ENCODE results near the gene MAB21L4.

Gene MAB21L4

GRCh38 chr2:240895656-240896388, at the start of gene MAB21L4:
TSS of gene MAB21L4 (minus strand) at chr2:240896156. CDS start at chr2:240895997, 159 bp downstream.
- no peak for DNase-seq (ENCODE audit: low spot score)

DNA sequence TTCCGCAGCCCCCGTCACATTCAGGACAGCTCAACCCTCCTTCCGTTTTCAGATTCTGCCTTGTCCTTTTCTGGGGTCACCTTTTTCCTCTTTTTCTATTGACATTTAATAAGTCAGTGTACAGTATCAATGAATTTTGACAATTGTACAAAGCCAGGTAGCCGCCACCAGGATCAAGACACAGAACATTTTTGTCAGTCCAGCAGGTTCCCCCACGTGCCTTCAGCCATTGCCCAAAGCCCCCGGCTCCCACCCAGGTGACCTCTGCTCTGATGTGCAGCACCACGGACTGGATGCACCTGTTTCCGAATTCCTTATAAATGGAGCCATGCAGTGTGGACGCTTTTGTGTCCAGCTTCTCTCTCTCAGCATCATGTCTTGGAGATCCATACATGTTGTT, 40.1 kb upstream of the MAB21L4 start:
- no peak for DNase-seq (ENCODE audit: low spot score)

DNA sequence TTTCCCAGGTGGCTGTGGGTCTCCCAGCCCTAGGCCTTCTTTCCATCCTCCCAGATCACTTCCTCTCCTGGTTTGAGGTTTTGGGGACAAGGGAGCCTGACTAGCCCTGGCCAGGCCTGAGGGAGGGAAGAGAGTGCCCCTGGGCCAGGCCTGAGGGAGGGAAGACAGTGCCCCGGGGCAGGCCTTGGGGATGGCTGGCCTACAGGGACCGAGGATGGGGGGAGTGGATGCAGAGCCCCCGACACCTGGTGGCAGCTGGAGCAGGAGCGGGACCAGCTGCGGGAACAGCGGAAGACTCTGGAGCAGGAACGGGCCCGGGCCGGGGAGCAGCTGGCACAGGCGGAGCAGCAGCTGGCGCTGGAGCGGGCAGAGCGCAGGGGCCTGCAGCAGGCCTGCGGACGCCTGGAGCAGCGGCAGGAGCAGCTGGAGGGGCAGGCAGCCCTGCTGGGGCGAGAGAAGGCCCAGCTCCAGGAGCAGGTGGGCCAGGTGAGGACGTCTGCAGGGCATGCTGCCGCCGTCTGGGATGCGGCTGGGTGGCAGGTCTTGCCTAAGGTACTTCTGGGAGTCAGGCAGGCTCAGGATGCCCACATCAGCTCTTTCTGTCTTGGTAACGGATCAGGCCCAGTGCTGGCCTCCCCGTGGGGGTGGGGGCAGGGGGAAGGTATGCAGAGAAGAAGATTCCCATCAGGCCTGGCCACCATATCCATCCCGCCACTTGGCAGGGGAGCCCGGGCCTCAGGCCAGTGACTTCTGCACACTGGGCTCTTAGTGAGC, 39.3 kb upstream of the MAB21L4 start:
- no peak for DNase-seq (ENCODE audit: low spot score)

DNA sequence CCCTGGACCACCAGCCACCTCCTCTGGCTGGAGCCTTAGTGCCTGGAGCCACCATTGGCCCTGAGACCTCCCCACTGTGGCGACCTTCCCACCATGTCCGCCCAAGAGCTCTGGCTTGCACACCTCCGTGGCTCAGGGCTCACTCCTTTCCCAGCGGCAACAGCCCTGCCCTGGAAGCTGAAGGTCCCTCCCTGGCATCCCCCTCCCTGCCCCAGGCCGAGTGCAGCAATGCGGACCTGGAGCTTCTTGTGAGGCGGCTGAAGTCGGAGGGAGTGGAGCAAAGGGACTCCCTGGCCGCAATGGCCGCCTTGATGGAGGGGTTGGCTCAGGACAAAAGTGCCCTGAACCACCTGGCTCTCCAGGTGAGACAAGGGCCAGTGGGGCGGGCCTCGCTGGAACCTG, 38.7 kb upstream of the MAB21L4 start:
- no peak for DNase-seq (ENCODE audit: low spot score)

- DNase-seq (ENCODE audit: low spot score), result no peak
Measured at GRCh38 chr2:240933966-240934700, 38.2 kb upstream of the MAB21L4 start.

- DNase-seq (ENCODE audit: low spot score), result no peak
Measured at GRCh38 chr2:240933048-240933965, 37.4 kb upstream of the MAB21L4 start.

DNA sequence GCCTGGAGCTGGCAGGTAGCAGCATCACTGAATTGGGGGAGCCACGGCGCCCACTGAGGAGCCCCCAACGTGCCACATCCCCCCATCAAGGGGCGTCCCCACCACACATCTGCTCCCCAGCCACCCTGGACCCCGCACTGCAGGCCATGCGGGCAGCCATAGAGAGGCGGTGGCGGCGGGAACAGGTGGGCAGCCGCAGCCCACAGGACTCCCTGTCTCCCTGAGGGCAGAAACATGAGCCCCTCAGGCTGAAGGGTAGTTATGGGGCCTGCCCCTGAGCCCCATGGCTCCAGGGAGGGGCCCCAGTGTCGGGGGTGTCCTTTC, 36.7 kb upstream of the MAB21L4 start:
- no peak for DNase-seq (ENCODE audit: low spot score)

DNA sequence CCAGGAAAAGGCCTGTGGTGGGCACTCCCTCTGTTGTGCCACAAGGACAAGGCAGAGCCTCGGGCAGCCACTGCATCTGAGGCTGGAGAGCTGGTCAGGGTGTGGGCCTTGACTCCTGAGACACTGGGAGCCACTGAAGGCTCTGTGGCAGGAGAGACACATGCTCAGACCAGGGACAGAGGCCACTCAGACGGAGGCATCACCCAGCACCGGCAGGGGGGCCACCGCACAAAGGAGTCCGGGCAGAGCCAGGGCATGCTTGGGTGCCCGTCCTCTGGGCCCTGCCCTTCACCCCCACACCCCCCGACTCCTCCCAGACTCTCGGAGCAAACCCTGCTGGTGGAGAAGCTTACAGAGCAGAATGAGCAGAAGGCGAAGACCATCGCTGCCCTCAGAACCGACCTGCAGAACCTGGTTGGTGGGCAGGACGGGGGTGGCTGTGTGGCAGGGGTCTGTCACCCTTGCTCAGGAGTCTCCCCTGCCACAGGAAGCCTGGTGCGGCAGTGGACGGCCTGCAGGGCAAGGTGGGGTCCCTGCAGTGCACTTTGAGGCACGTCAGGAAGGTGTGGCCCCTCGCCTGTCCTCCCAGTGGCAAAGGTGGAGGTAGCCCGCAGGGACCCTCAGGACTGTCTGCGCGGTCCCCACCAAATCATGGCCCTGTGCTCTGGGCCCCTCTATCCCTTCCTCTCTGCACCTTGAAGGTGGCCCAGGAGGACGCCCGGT, 36.2 kb upstream of the MAB21L4 start:
- no peak for DNase-seq (ENCODE audit: low spot score)

DNA sequence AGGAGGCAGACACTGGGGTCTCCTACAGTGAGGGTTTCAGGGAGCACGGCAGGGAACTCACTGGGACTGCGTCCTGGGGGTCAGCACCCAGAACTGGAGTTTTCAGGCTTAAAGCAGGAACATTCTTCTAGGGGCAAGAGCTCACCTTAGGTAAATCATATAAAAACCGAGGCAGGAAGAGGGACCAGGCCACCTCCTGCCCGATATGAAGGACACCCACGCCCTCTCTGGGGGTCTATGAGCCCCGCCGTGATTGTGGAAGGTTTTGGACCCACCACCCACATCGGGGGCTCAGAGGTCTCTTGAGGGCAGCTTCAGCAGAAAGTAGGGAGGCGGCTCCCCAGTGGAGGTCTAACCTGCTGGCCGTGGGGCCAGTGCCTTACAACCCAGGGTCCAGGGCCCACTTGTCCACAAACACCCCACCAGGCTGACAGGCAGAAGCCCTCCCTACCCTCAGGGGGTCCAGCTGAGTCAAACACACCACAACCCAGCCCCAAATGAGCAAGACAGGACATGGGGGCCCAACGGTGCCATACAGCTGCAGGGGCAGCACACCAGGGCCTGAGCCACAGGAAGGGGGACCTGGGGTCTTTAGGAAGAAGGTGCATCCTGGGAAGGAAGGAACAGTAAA, 35.5 kb upstream of the MAB21L4 start:
- no peak for DNase-seq (ENCODE audit: low spot score)

DNA sequence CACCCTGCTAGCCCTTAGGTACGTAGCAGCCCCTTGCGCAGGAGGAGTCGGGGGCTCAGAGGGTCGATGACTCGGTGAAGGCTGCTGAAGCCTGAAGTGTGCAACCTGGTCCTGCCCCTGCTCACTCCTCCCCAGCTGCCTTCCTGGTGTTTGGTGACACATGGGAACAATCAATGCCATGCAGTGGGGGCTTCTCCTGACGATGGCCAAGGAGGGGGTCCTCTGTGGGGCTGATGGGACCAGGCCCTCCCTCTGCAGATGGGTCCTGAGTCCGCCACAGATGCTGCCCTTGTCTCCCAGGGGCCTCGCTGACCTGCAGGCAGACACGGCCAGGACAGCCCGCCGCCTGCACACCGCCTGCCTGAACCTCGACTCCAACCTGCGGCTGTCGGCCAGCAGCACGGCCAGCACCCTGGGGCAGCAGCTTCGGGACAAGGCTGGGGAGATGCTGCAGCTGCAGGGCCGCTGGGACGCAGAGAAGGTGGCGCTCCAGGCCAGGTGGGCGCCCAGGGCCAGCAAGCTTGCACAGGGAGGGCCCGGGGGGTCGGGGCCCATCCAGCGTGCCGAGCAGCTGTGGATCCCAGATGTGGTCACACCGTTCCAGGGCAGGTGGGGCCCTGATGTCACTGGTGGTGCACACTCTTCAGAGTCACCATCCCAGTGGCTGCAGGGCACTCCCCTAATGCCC, 34.8 kb upstream of the MAB21L4 start:
- DNase-seq (ENCODE audit: low spot score), result no peak

GRCh38 chr2:240930096-240930630, 34.2 kb upstream of the MAB21L4 start:
- no peak for DNase-seq (ENCODE audit: low spot score)

- no peak for DNase-seq (ENCODE audit: low spot score)
Measured at GRCh38 chr2:240929364-240930095, 33.6 kb upstream of the MAB21L4 start.

DNA sequence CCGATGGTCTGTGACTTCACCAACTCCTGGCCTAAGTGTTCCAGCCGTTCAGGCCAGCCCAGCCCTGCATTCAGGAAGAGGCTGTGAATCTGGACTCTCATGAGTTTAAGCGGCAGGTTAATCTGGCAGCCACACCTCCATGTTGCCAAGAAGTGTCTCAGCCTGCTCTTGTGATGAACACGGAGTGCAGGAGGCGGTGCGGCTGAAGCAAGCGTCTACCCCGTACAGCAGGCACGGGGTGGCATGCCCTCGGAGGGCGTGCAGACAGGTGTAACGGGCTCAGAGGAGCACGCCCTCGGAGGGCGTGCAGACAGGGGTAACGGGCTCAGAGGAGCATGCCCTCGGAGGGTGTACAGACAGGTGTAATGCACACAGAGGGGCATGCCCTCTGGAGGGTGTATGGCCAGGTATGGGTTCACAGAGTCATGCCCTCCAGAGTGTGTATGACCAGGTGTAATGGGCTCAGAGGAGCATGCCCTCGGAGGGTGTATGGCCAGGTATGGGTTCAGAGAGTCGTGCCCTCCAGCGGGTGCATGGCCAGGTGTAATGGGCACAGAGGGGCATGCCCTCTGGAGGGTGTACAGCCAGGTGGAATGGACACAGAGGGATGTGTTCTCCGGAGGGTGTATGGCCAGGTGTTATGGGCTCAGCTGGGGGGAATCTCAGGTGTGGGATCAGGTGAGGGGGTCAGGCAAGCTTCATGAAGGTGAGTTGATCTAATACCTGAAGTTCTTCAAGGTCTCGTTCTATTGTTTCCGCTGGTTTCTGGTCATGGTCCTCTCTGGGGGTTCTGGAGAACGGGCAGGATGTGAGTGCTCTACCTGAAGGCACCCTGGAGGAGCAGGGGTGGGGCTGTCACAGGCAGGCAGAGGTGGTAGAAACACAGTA, 32.8 kb upstream of the MAB21L4 start:
- no peak for DNase-seq (ENCODE audit: low spot score)

DNA sequence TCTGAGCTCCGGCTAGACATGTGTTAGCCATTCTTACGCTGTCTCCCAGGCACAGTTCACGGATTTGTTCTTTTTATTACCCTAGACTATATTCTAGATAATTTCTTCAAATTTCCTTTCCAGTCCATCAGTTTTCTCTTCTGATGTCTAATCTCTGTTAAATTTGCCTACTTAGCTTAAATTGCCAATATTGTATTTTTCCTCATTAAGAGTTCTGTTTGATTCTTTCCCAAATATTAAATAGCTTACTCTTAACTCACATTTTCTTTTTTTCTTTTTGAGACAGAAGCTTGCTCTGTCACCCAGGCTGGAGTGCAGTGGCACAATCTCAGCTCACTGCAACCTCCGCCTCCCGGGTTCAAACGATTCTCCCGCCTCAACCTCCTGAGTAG, 31.4 kb upstream of the MAB21L4 start:
- no peak for DNase-seq (ENCODE audit: low spot score)

GRCh38 chr2:240926516-240927389, 30.8 kb upstream of the MAB21L4 start:
- no peak for DNase-seq (ENCODE audit: low spot score)

DNA sequence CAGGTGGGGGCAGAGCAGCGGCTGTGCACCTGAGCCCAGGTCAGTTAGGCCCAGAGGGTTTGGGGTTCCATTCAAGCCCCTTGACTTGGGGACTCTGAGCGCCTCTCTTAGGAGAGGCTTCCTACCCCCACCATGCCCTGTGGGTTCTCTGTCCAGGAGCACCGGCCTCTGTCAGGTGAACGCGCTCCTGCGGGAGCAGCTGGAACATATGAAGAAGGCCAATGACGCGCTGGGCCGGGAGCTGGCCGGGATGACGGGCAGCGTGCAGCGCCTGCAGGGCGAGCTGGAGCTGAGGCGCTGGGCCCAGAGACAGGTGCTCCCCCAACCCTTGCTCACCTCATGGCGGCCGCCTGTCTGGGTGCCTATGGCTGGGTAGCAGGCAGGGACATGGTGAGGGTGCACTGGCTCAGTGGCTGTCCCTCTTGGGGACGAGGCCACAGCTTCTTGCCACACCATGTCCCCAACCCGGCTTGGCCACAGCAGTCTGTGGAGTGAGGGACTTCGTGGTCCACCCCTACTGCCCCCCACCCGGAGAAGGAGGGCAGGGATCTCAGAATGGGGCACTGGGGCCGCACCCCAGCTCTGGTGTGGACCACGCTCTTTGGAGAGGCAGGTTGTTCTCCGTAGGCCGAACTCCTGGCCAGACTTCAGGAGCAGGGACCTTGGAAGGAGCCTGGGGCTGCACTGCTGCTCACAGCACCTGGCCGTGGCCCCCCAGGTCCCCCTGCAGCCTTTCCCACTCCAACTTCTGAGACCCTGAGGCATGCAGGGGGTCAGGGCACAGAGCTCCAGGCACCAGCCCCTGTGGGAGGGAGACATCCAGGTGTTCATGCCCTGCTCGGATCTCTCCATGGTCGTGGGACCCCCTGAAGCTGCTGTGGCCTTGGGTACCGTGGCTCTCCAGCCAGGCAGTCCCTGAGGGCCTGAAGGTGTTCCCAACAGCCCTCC, 29.9 kb upstream of the MAB21L4 start:
- DNase-seq (ENCODE audit: low spot score), result no peak

Measured in GM03348 (cell line).